HG03175 (cell line): ENCODE results near the gene GATA6.

Source experiments
- ATAC-seq: cut with Tn5 transposase; IDR thresholded peaks from one replicate; pipeline ENCODE4 v1.9.1; 2021; ENCODE audit warnings: mild to moderate bottlenecking, moderate library complexity; ENCODE audit not compliant: unreplicated experiment

GATA6 gene

DNA sequence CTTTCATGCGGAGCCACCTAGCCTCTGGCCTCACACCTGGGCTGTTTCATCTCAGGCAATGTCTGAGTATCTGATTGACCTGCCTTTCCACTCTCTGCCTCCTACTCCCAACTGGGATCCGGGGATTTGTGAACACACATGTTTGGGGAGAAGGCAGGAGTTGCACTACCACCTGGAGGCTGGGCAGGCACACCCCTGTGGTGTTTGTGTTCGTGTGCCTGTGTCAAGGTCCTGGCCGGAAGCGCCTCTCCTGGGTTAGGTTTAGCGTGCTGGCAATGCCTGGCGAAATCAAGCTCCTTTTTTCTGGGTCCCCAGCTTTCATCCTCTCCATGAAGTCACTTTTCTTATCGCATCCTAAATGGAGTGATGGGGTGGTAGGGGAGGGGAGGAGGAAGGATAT lies 63.9 kb downstream of the GATA6 start:
- ATAC-seq: no peak

GRCh38 chr18:22238036-22238435 lies 68.6 kb downstream of the GATA6 start:
- ATAC-seq: no peak

GRCh38 chr18:22238681-22239080 lies 69.3 kb downstream of the GATA6 start:
- ATAC-seq: no peak

- no peak for ATAC-seq
These were observed 72.6 kb downstream of the GATA6 start for GRCh38 chr18:22241921-22242361.

DNA sequence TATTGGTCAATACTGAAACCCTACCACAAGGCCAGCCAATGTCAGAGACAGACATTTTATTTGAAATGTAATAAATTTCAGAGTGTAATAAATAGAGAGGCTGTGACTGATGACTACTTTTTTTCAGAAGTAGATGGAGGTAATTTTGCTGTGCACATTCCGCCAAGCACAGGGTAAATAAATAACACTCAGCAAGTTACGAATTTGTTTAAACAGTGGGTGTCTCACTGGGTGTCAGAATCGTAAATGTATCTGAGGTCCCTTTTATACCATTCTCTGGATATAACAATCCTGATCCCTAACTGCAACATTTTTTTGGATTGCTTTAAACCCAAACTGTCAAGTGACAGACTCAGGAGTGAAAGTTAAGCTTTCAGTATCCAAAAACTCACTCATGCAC lies 74.1 kb downstream of the GATA6 start:
- no peak for ATAC-seq

DNA sequence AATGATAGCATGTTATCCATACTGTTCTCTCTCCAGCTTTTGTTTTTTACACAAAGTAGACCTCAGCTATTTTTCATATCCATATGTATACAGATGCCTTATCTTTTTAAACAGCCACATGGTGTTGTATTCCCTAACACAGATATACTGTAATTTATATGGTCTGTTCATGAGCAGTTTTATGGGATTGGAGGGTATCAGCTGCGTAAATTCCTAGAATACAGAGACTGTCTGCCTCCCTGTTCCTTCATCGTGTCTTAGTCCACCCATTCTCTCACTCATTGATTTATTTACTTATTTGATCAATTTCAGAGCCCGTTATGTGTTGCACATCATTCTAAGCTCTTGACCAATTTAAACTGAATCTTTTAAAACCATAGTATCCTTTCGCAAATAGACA lies 80.6 kb downstream of the GATA6 start:
- ATAC-seq: no peak

DNA sequence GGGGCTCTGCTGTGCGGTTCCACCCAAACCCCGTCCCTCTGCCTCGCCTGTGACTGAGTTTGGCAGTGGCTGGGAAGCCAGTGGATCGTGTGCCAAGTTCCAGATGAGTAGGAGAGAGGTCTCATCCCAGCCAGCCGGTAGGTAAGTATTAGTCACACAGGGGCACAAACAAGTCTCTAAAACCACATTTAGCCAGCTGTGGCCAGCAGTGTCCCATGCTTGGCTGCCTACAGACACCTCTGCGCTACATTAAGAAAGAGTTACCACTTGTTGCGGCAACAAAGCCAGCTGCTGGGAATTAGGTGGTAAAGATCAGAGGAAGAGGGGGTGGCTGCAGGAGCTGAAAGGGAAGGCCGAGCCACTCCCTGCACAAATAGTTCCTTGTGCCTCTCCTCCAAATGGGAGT lies 81.2 kb downstream of the GATA6 start:
- ATAC-seq: no peak
